Measurements from ENCODE around the gene RNF217.

RNF217 gene

DNA sequence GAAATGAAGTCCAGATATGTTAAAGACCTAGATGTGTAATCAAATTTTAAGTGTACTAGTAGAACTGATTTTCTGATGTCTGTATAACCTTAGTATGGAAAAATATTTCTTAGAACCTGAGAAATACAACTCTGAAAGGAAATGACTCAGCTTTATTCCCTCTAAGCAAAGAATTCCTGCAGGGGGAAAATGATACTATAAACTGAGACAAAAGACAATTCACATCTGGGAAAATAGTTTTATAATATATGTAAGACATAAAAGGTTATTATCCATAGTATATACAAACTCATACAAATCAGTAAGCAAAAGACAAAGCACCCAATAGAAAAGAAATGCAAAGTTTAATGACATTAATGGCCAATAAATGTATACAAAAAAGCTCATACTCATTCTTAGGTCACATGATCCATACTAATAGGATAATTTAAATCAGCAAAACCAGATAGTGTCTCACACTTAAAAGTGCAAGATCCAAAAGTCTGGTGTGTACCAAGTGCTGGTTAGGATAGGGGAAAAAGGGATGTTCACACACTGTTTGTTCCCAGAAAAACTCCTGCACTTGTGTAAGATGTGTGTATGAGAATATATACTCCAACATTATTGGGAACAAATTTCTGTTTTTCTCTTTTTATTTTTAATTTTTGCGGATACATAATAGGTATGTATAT, 22.6 kb downstream of the RNF217 start:
- no peak for DNase-seq
- intact Hi-C loops (cut with DNase I) = no loop called here

- intact Hi-C loops (cut with DNase I) = no loop called here
- no peak for DNase-seq
Measured at GRCh38 chr6:124986164-124986563, 23.9 kb downstream of the RNF217 start.

GRCh38 chr6:124987291-124987690, 25.1 kb downstream of the RNF217 start:
- DNase-seq = no peak
- intact Hi-C loops (cut with DNase I) = no loop called here

GRCh38 chr6:124987999-124988591, 25.9 kb downstream of the RNF217 start:
- intact Hi-C loops (cut with DNase I) = no loop called here
- no peak for DNase-seq

GRCh38 chr6:124989136-124989983, 27.1 kb downstream of the RNF217 start:
- intact Hi-C loops (cut with DNase I) = no loop called here
- no peak for DNase-seq

DNA sequence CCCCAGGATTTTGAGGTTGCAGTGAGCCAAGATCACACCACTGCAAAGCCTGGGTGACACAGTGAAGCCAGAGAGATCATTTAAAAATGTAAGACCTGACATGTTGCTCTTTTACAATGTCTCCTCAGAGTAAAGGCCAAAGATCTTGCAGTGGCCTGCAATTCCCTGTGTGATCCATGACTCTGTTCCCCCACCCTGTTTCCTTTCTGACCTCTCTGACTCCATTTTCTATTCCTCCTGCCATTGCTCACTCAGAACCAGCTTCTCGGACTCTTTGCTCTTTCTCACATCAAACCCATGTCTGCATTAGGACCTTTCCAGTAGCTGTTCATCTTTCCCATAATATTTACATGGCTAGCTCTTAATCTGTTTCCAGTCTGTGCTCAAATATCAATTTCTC, 28.8 kb downstream of the RNF217 start:
- intact Hi-C loops (cut with DNase I) = no loop called here
- DNase-seq = no peak

- intact Hi-C loops (cut with DNase I) = no loop called here
Measured at GRCh38 chr6:124991764-124992295, 29.6 kb downstream of the RNF217 start.

GRCh38 chr6:124993327-124993726, 31.1 kb downstream of the RNF217 start:
- DNase-seq = no peak
- intact Hi-C loops (cut with DNase I) = no loop called here

More at GRCh38 chr6:124991764-124992295, 29.6 kb downstream of the RNF217 start:
- DNase-seq = no peak

GRCh38 chr6:124994648-124995047, 32.4 kb downstream of the RNF217 start:
- intact Hi-C loops (cut with DNase I) = no loop called here

GRCh38 chr6:124995131-124995530, 32.9 kb downstream of the RNF217 start:
- no peak for DNase-seq
- intact Hi-C loops (cut with DNase I) = no loop called here

More at GRCh38 chr6:124994648-124995047, 32.4 kb downstream of the RNF217 start:
- DNase-seq = no peak

DNA sequence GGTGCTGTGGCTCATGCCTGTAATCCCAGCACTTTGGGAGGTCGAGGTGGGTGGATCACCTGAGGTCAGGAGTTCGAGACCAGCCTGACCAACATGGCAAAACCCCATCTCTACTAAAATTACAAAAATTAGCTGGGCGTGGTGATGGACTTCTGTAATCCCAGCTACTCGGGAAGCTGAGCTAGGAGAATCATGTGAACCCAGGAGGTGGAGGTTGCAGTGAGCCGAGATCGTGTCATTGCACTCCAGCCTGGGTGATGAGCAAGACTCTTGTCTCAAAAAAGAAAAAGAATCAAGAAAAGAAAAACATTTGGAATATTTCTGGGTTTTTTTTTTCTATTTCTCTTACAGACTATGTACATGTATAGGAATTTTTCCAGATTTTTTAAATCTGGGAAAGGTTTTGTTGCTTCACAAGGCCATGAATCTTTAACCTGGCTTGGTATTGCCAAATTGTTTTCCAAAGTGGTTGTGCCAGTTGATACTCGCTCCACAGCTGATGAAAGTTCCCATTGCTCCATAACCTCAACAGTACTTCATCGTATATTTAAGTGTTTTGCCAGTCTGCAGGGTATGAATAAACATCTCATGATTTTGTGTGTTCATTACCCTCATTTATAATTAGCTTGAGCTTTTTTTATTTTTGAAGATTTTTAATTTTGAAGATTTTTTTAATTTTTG, 33.5 kb downstream of the RNF217 start:
- intact Hi-C loops (cut with DNase I) = no loop called here
- no peak for DNase-seq

DNA sequence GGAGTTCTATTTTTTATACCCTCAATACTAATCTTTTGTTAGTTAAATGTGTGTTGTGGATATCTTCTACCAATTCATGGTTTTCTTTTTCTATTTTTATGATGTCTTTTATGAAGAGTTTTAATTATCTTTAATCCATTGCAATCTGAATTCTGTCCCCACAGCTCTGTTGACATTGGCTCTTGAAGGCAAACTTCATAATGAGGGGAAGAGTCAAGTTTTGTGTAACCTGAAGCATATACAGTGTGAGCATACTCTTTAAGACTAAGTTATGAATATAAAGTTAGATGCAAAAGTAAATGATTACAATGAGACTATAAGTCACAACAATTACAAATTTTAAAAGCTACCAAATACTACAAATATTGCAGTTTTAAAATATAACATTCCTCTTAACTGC, 34.2 kb downstream of the RNF217 start:
- DNase-seq = no peak
- intact Hi-C loops (cut with DNase I) = no loop called here

- DNase-seq = no peak
- intact Hi-C loops (cut with DNase I) = no loop called here
Measured at GRCh38 chr6:124997196-124997875, 35.1 kb downstream of the RNF217 start.

GRCh38 chr6:124999105-124999764, 37.0 kb downstream of the RNF217 start:
- intact Hi-C loops (cut with DNase I) = no loop called here
- no peak for DNase-seq

- DNase-seq = no peak
- intact Hi-C loops (cut with DNase I) = no loop called here
Measured at GRCh38 chr6:125001684-125002405, 39.6 kb downstream of the RNF217 start.

GRCh38 chr6:125002406-125002741, 40.1 kb downstream of the RNF217 start:
- intact Hi-C loops (cut with DNase I) = no loop called here
- no peak for DNase-seq

DNA sequence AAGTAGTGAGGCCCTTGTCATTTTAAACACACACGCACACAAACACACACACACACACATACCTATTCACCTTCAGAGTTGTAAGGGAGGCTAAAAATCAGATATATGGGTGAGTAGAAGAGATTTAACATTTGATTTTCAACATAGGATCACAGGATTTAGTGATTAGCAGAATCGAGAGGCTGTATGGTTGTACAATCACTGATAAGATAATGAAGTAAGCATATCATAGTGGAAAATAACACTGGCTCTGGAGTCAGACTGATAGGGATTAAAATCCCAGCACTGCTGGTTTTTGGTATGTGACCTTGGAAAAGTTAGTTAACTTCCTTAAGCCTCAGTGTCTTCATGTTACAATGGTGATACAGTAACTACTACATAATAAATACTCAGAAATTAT, 40.8 kb downstream of the RNF217 start:
- intact Hi-C loops (cut with DNase I) = no loop called here
- no peak for DNase-seq

GRCh38 chr6:125004198-125004597, 42.0 kb downstream of the RNF217 start:
- intact Hi-C loops (cut with DNase I) = no loop called here
- no peak for DNase-seq

Data from head of caudate nucleus (tissue), 42 donors.